NCI-H524 (cell line): ENCODE results near the gene TRMT1L.
"Not testable (repeated sequence)": the region's sequence is repeated elsewhere in the genome, so short reads cannot be mapped to it uniquely, and the experiment has no call there.

Source experiments
- DNase-seq, 2 experiments: peaks; one replicate each; lab custom pipeline; 2025; lab: John Stamatoyannopoulos, UW

Gene TRMT1L

DNA sequence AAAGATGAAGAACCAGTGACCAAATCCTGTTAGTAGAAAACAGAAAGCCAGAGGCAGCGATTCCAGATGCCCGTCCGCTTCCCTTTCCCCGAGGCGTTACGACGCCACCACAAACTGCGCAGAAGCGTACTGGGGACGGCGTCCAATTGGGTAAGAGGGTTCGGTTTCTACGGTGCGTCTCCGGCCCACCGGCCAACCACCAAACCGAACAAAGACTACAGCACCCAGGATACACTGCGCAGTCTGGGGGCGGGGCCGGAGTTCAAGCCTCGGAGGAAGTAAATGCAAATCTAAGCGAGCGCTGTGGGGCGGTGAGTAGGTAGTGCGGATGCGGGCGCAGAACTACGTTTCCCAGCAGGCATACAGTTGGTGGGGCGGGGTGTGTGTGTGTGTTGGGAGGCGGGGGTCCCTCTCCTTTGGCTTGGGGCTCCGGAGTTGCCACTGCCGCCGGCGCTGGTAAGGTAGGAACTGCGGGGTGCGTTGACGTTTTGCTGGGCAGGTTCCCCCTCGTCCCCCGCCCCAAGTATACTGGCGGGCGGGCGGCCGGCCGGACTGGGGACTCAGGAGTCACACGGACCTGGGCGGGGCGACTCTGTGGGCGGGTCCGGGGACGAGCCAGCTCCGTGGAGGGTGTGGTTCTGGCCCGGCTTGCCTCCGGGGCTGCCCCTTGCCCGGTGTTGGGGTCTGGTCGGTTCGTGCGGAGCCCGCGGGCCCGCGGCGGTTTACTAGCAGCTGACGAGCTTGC lies at the start of gene TRMT1L, which contains the start of gene SWT1:
TRMT1L (minus strand) TSS at position 100 of the 745 bp plus-strand sequence. CDS start 241 bp downstream, outside the sequence.
SWT1 (plus strand) TSS at position 314 of the 745 bp plus-strand sequence. CDS start 3,675 bp downstream, outside the sequence.
- peak; percentile 96 to 98 for DNase-seq

DNA sequence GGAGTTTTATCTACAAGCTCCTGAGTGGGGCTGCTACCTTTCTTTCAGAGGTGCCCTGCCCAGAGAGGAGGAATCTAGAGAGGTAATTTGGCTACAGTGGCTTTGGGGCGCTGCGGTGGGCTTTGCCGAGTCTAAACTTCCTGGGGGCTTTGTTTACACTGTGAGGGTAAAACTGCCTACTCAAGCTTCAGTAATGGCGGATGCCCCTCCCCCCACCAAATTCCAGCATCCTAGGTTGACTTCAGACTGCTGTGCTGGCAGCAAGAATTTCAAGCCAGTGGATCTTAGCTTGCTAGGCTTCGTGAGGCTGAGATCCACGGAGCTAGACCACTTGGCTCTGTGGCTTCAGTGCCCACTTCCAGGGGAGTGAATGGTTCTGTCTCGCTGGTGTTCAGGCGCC lies 44.1 kb upstream of the TRMT1L start:
- DNase-seq: no peak

DNA sequence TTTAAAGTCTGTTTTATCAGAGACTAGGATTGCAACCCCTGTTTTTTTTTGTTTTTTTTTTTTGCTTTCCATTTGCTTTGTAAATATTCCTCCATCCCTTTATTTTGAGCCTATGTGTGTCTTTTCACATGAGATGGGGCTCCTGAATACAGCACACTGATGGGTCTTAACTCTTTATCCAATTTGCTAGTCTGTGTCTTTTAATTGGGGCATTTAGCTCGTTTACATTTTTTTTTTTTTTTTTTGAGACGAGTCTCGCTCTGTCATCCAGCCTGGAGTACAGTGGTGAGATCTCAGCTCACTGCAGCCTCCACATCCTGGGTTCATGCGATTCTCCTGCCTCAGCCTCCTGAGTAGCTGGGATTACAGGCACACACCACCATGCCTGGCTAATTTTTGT lies 42.0 kb upstream of the TRMT1L start:
- DNase-seq: not testable (repeated sequence)

DNA sequence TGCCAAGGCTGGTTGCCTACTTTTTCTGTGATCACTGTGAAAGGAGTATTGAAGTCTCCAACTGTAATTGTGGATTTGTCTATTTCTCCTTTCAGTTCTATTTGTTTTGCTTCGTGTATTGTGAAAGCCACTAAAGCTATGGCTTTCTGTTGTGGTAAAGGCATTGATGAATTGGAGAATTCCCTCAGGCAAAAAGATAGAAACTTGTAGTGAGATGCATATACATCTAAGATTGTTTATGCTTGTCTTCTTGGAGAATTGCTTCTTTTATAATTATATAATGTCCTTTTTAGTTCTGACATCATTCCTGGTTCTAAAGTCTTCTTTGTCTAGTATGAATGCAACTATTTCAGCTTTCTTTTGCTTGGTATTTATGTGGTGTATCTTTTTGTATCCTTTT lies 37.0 kb upstream of the TRMT1L start:
- no peak for DNase-seq

- peak; percentile 80 to 89 for DNase-seq
Observed at GRCh38 chr1:185170291-185170848, 13.6 kb upstream of the TRMT1L start.

DNA sequence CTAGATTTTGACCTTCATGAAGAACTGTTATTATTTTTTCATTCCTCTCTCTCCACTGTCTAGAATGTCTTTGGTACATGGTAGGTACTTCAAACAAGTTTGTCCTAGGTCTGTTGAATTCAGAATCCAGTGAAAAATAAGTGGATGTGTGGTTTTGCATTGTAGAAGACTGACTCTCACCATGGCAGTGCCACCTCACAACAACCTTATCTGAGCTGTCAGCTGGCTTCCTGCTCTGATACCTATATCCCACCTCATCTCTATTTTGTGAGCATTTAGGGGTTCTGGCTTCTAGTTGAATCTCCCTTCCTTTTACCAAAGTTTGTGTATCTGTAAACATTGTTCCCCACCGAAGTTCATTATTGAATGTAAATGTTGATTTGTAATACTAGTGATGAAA lies 9.4 kb upstream of the TRMT1L start:
- DNase-seq: no peak

DNA sequence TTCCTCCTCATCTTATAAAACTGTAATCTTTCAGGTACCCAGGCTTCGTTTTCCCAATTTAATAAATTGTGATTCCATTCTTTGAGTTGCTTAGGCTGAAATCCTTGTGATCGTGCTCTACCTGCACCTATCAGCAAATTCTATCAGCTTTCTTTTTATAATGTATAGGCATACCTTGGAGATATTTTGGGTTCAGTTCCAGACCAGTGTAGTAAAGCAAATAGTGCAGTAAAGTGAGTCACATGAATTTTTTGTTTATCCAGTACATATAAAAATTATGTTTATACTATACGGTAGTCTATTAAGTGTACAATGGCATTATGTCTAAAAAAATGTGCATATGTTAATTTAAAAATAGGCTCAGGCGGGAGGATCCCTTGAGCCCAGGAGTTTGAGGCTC lies 5.7 kb upstream of the TRMT1L start:
- no peak for DNase-seq

DNA sequence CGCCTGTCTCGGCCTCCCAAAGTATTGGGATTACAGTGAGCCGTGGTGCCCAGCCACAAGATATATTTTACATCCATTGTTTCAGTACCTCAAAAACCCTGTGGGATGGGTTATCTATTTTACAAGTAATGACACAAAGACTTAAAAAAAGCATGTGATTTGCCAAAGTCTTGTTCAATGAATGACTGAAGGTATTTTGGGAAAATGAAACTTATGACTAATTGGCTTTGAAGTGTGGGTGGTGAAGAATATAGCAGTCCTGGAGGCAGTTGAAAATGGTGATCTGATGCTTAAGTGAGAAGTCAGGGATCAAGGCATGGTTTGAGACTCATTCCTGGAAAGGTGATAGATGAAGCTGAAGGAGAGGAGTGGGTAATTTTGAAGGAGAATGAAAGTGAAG lies 3.2 kb upstream of the TRMT1L start:
- DNase-seq: no peak

GRCh38 chr1:185158800-185159199 lies 2.0 kb upstream of the TRMT1L start:
- DNase-seq: no peak

- DNase-seq: peak in 1 of 2 experiments; percentile 41
Observed at GRCh38 chr1:185157599-185158412, 1.1 kb upstream of the TRMT1L start.

- peak; percentile 14 to 60 for DNase-seq
Observed at GRCh38 chr1:185156288-185156853, 382 bp downstream of the TRMT1L start.

DNA sequence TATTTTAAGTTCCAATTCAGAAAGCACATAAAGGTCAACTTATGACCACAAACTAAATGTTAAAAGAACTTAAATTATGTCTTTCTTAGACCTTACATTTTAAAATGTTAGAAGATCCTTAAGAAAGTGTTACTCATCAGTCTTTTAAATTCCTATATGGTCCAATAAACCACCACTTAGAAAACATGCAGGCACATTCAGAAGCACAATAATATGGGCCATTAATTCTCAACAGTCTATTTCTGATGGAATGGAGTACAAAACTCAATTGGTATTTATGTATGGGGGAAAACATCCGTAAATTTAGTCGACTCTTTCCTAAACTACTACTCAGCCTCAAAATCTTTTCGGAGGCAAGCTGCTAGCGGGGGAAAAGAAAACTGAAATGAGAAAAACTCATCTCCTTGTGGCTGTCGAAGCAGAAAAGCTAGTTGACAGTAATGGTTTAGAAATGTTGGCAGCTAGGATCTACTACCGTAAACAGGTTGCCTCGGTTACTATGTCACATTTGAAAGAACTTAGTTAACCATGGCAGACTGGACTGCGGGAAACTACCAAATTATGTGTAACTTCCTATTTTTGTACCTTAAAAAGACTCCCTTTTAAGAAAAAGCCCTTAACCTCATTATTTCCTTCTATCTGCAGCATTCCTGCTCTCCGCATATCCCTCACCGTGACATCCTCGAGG lies 1.0 kb downstream of the TRMT1L start:
- no peak for DNase-seq

GRCh38 chr1:185154912-185155513 lies 1.7 kb downstream of the TRMT1L start:
- no peak for DNase-seq

- DNase-seq: no peak
Observed at GRCh38 chr1:185152187-185152767, 4.5 kb downstream of the TRMT1L start.

- no peak for DNase-seq
Observed at GRCh38 chr1:185151215-185151614, 5.5 kb downstream of the TRMT1L start.

- no peak for DNase-seq
Observed at GRCh38 chr1:185144233-185144632, 12.5 kb downstream of the TRMT1L start.

GRCh38 chr1:185139246-185139645 lies 17.5 kb downstream of the TRMT1L start:
- no peak for DNase-seq

- DNase-seq: no peak
Observed at GRCh38 chr1:185137896-185138545, 18.7 kb downstream of the TRMT1L start.

DNA sequence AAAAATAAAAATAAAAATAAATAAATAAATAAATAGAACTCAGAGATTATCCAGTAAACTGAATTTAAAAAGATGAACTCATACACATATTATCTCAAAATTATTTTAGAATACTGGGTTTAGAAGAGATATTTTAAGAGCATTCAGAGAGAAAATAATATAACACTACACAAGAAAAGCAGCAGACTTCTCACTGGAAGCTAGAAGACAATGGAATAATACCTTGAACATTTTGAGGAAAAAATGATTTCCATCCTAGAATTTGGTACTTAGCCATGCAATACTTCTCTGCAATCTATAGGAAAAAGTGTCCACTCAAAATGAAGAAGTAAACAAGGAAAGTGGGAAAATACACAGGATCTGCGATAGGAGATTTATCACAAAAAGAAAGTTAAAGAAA lies 24.2 kb downstream of the TRMT1L start:
- no peak for DNase-seq

DNA sequence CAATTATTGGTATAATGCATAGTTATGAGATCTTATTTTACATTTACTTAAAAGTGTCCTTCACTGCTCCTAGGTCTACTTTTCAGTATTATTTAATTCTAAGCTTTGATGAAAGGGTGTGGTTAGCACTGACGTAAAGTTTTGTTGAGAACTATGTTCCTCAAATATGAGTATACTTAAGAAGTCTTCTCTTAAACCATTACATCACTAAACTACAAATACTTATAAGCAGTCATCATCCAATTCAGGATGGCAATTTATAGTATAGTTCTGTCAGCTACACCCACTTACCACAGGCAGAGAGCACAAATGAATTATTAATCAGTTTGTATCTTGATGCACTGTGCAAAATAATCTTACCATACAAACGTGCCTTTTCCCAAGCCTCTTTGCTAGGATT lies 27.0 kb downstream of the TRMT1L start:
- DNase-seq: no peak

DNA sequence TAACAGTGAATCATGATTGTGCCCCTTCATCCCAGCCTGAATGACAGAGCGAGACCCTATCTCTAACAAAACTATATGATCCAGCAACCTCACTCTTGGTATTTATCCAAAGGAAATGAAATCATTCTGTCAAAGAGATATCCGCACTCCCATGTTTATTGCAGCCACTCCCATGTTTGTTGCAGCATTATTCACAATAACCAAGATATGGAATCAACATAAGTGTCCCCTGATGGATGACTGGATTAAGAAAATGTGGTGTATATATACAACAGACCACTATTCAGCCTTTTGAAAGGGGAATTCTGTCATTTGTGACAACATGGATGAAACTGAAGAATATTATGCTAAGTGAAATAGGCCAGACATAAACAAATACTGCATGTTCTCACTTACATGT lies 44.4 kb downstream of the TRMT1L start:
- no peak for DNase-seq
